NCI-H82 (cell line): ENCODE results near the gene EPO.
"Not testable (repeated sequence)": the region's sequence is repeated elsewhere in the genome, so short reads cannot be mapped to it uniquely, and the experiment has no call there.

Experiments
- DNase-seq: peaks from one replicate; lab custom pipeline; 2025; lab: John Stamatoyannopoulos, UW

Gene EPO

DNA sequence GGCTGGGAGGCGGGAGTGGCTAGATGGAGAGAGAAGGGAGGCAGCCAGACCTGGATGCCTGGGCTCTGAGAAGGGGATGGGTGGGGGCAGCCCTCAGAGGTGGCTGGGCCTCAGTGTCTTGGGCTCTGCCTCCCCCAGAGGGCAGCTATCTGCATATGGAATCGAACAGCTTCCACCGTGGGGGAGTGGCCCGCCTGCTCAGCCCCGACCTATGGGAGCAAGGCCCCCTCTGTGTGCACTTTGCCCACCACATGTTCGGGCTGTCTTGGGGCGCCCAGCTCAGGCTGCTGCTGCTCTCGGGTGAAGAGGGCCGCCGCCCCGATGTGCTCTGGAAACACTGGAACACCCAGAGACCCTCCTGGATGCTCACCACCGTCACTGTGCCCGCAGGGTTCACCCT, 16.4 kb downstream of the EPO start:
- no peak for DNase-seq

DNA sequence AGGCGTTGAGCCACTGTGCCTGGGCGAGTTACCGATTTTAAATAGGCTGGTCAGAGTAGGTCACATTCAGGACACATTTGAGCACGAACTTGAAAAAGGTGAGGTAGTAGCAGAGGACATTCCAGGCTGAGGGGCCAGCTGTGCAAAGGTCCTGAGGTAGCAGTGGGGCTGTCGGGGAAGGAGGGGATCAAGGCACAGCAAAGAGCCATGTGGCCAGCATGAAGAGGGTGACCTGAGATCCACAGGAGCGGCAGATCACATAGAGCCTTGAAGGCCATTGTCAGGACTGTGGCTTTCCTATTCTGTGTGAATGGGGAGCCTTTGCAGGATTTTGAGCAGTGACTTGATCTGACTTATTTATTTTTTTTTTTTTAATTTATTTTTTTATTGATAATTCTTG, 19.7 kb downstream of the EPO start:
- DNase-seq: no peak

DNA sequence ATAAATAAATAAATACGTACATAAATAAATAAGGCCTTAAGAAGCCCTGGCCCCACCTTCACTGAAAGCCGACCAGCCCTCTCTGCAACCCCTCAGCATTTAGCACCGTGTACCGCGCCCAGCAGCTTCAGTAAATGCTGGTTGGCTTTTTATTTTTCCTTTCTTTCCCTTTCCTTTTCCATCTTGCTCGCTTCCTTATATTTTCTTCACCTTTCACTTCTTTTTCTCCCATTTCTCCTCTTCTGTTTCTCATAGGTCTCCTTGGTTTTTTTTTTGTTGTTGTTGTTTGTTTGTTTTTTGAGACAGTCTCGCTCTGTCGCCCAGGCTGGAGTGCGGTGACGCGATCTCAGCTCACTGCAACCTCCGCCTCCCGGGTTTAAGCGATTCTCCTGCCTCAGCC, 24.3 kb downstream of the EPO start:
- no peak for DNase-seq

DNA sequence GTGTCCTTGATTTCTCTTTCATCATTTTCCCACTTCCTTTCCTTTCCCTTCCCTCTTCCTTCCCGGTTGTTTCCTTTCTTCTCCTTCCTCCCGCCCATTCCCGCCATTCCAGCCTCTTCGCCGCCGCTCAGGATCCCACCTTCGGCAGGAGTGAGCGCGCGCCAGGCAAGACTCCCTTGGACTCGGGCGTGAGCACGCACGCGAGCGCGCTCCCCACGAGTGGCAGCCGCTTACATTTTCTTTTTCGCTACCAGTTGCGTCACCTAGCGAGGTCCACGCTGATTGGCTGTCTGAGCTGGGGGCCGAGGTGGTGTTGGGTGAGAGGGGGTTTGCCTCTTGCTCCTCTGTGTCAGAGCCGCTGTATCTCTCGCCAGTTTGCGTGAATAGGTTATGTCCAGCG, 24.9 kb downstream of the EPO start:
- peak; percentile 72 for DNase-seq

DNA sequence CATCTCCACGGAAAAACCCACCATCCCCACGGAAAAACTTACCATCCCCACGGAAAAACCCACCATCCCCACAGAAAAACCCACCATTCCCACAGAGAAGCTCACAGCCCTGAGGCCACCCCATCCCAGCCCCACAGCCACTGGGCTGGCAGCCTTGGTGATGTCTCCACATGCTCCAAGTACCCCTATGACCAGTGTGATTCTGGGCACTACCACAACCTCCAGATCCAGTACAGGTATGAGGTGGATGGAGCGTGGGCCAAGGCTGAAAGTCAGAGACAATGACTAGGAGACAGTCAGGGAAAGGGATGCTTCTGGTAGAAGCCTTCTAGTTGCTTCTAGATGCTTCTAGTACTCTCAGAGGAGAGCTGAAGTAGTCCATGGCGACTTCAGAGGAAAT, 32.7 kb downstream of the EPO start:
- DNase-seq: no peak

DNA sequence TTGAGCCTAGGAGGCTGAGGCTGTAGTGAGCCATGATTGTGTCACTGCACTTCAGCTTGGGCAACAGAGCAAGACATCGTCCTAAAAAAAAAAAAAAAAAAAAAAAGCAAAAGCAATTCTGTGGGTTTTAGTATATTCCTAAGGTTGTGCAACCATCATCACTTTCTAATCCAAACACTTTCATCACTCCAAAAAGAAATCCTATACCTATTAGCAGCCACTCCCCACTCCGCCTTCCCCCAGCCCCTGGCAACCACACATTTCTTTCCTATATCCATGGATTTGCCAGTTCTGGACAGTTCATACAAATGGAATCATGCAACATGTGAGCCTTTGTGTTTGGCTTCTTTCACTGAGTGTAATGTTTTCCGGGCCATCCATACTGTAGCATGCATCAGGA, 33.5 kb downstream of the EPO start:
- DNase-seq: no peak

DNA sequence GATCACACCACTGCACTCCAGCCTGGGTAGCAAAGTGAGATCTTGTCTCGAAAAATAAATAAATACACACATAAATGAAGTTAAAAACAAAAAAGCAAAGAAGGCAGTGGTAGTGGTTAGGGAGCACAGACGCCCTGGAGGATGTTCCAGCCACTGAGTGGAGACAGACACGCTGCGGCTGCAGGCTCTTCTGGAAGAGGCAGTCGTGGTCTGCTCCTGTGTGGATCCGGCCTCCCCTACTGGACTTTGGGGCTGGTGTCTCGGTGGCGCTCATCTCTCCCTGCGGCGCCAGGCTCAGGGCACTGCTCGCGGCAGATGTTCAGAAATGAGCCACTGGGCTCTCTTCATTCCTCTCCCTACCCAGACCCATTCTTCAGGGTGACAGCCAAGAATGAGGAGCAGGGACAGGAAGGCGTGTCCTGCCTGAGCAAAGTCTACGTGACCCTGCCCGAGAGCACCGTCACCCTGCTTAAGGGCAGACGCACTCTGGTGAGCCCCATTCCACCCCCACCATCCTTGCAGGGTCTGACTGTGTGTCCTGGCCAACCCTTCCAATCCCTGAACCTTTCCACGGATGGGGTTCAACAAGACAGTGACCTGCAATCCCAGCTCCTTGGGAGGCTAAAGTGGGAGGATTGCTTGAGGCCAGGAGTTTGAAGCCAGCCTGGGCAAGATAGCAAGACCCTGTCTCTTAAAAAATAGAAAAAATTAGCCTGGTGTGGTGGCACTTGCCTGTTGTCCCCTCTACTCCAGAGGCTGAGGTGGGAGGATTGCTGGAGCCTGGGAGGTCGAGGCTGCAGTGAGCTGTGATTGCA, 39.3 kb downstream of the EPO start:
- DNase-seq: no peak

DNA sequence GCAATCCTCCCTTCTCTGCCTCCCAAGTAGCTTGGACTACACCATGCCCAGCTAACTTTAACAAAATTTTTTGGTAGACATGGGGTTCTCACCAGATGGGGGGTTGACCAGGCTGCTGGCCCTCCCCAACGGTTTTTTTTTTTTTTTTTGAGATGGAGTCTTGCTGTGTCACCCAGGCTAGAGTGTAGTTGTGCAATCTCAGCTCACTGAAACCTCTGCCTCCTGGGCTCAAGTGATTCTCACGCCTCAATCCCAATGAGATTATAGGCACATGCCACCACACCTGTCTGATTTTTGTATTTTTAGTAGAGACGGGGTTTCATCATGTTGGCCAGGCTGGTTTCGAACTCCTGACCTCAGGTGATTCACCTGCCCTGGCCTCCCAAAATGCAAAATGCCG, 42.6 kb downstream of the EPO start:
- DNase-seq: not testable (repeated sequence)

DNA sequence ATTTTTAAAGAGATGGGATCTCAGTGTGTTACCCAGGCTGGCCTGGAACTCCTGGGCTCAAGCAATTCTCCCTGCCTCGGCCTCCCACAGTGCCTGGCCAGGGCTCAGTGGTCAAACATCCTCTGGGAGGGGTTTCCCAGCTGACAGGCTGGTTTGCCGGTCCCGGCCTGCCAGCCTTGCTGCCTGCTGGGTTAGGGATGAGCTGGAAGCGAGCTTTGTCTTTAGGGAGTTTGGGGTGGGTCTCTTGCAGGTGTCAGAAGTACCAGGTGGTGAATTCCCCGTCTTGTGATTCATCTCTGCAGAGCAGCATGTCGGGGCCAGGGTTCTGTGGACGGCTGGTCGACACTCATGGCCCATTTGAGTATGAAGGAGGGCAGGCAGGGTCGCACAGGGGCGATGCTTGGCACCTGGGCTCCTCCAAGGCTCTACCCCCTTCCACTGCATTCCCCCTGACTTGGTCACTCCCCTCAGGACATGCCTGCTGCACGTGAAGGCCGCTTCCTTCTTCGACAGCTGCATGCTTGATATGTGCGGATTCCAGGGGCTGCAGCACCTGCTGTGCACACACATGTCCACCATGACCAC, 43.4 kb downstream of the EPO start:
- DNase-seq: no peak

DNA sequence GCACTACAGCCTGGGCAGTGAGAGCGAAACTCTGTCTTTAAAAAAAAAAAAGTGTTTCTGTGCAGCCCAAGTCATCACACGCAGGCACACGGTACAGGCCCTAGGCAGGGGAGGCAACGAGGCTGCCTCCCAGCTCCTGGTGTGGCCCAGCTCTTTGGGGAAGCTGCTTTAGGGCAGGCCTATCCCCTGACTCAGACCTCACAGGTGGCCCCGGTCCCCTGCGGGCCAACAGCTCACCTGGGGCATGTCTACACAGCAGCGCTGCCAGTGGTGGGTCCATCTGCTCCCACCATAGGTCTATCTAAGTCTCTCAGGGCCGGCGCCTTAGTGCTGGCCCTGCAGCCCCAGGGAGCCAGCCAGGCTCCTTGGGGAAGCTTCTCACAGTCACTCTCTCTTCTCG, 44.6 kb downstream of the EPO start:
- DNase-seq: no peak

DNA sequence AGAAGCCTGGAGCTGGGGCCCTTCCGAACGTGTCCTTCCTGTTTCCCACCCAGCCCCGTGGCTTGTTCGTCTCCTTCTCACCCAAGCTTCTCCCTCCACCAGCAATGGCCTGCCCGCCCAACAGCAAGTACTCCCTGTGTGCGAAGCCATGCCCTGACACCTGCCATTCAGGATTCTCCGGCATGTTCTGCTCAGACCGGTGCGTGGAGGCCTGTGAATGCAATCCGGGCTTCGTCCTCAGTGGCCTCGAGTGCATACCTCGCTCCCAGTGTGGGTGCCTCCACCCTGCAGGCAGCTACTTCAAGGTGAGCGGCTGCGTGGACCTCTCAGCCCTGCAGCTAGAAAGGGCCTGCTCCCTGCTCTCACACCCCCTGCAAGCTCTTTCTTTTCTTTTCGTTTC, 45.0 kb downstream of the EPO start:
- DNase-seq: no peak

DNA sequence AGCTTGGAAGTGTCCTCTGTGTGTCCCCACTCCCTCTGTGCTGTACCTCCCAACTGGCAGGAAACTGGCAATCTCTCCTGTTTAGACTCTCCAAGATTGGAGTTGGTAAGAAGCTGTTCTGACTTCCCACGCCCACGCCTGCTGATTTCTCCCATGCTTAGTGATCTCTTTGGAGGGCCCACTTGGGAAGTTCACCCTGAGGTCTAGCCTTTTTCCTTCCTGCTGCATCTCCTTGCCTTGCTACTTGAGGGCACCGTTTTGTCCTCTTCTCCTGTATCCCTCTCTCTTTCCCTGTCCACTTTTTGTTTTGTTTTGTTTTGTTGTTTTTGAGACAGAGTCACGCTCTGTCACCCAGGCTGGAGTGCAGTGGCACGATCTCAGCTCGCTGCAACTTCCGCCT, 48.5 kb downstream of the EPO start:
- DNase-seq: no peak
